HEK293 (cell line): ENCODE measurements around the gene ACVR2A.

Experiments used
- CTCF ChIP-seq: fragments of 450-650 bp; formaldehyde crosslinking; IDR thresholded peaks from 2 replicates; pipeline ENCODE4 v1.5.1; 2016; ENCODE audit warnings: missing biosample characterization, missing genetic modification characterization
- REST ChIP-seq: fragments of 450-650 bp; formaldehyde crosslinking; IDR thresholded peaks from 2 replicates; pipeline ENCODE4 v1.5.1; 2016; ENCODE audit warnings: missing biosample characterization, missing genetic modification characterization
- ZBTB8A ChIP-seq: fragments of 450-650 bp; formaldehyde crosslinking; IDR thresholded peaks from 2 replicates; pipeline ENCODE4 v1.5.1; 2016; ENCODE audit warnings: missing biosample characterization, missing genetic modification characterization
- ZEB2 ChIP-seq: fragments of 450-650 bp; formaldehyde crosslinking; IDR thresholded peaks from 2 replicates; pipeline ENCODE4 v1.5.1; 2016; ENCODE audit warnings: missing biosample characterization, missing genetic modification characterization
- ZNF10 ChIP-seq: fragments of 450-650 bp; formaldehyde crosslinking; IDR thresholded peaks from 2 replicates; pipeline ENCODE4 v1.5.1; 2017; ENCODE audit warnings: missing biosample characterization, missing genetic modification characterization
- ZNF133 ChIP-seq: fragments of 450-650 bp; formaldehyde crosslinking; IDR thresholded peaks from 2 replicates; pipeline ENCODE4 v1.5.1; 2016; ENCODE audit warnings: missing biosample characterization, missing genetic modification characterization
- ZNF23 ChIP-seq: fragments of 450-650 bp; formaldehyde crosslinking; IDR thresholded peaks from 2 replicates; pipeline ENCODE4 v1.5.1; 2016; ENCODE audit warnings: missing biosample characterization, missing genetic modification characterization, borderline replicate concordance
- ZNF354C ChIP-seq: fragments of 450-650 bp; formaldehyde crosslinking; IDR thresholded peaks from 2 replicates; pipeline ENCODE4 v1.5.1; 2016; ENCODE audit warnings: missing biosample characterization, missing genetic modification characterization, low read depth, borderline replicate concordance
- ZNF362 ChIP-seq: fragments of 450-650 bp; formaldehyde crosslinking; IDR thresholded peaks from 2 replicates; pipeline ENCODE4 v1.5.1; 2016; ENCODE audit warnings: missing biosample characterization, missing genetic modification characterization
- ZNF366 ChIP-seq: fragments of 450-650 bp; formaldehyde crosslinking; conservative IDR thresholded peaks from 2 replicates; pipeline ENCODE4 v1.5.1; 2016; ENCODE audit warnings: missing biosample characterization, missing genetic modification characterization
- ZNF398 ChIP-seq: fragments of 450-650 bp; formaldehyde crosslinking; IDR thresholded peaks from 2 replicates; pipeline ENCODE4 v1.5.1; 2017; ENCODE audit warnings: missing biosample characterization, missing genetic modification characterization
- ZNF513 ChIP-seq: fragments of 450-650 bp; IDR thresholded peaks from 2 replicates; pipeline ENCODE4 v1.5.1; 2018; ENCODE audit warnings: missing biosample characterization, missing genetic modification characterization
- ZNF555 ChIP-seq: fragments of 450-650 bp; formaldehyde crosslinking; conservative IDR thresholded peaks from 2 replicates; pipeline ENCODE4 v1.5.1; 2017; ENCODE audit warnings: missing biosample characterization, mild to moderate bottlenecking, missing genetic modification characterization, inconsistent platforms
- ZNF639 ChIP-seq: fragments of 450-650 bp; formaldehyde crosslinking; IDR thresholded peaks from 2 replicates; pipeline ENCODE4 v1.5.1; 2016; ENCODE audit warnings: missing biosample characterization, missing genetic modification characterization

- TF ChIP-seq ZNF366 (tag by site-specific recombination) (no peak), CTCF (tag by site-specific recombination) (peak; percentile 32; the same call in 1 of the 2 replicates), ZNF23 (tag by site-specific recombination) (no peak), ZNF398 (tag by site-specific recombination) (no peak), ZBTB8A (tag by site-specific recombination) (no peak), ZNF513 (tag by site-specific recombination) (no peak), ZNF639 (tag by site-specific recombination) (no peak), ZNF354C (no peak), ZNF133 (tag by site-specific recombination) (no peak), ZNF10 (tag by site-specific recombination) (no peak), ZNF362 (tag by site-specific recombination) (no peak), ZEB2 (tag by site-specific recombination) (no peak), ZNF555 (tag by site-specific recombination) (no peak), REST (no peak)
These were observed 66.2 kb downstream of the ACVR2A start for GRCh38 chr2:147910990-147911473.
